Lung (tissue), 12 donors: ENCODE data around the gene AGAP1. TPM values are rescaled to one million over a fixed set of nuclear protein-coding genes. Genes with fewer than 3 reads are reported as not detected.

ENCODE experiments used
- ATAC-seq: fragments of 200-7000 bp; cut with Tn5 transposase; one replicate; pipeline ENCODE4 v1.9.1; 2020; ENCODE audit warnings: moderate number of reproducible peaks; ENCODE audit not compliant: insufficient read depth, low FRiP score
- DNase-seq, 3 donors: peaks; one replicate each; pipeline ENCODE4 v3.0.0-alpha.2; 2013 to 2017
- H3K27ac ChIP-seq, 2 donors: one replicate each; pipeline ENCODE4 v1.5.1; 2013; ENCODE audit warnings: mild to moderate bottlenecking in 2 of 2, moderate library complexity in 2 of 2, control low read depth in 1 of 2, inconsistent platforms in 1 of 2, low read depth in 1 of 2, low read length in 1 of 2
- H3K27me3 ChIP-seq, 3 donors: one replicate each; pipeline ENCODE4 v1.5.1; 2013; ENCODE audit warnings: low read length in 2 of 3; ENCODE audit not compliant: control insufficient read depth in 3 of 3, insufficient read depth in 3 of 3
- H3K36me3 ChIP-seq, 4 donors: one replicate each; pipeline ENCODE4 v1.5.1; 2013; ENCODE audit warnings: low read length in 4 of 4, mild to moderate bottlenecking in 1 of 4, moderate library complexity in 1 of 4; ENCODE audit not compliant: control insufficient read depth in 4 of 4, insufficient read depth in 4 of 4
- H3K4me1 ChIP-seq, 5 donors: one replicate each; pipeline ENCODE4 v1.5.1; 2013; ENCODE audit warnings: low read length in 5 of 5, mild to moderate bottlenecking in 2 of 5, moderate library complexity in 1 of 5; ENCODE audit not compliant: control insufficient read depth in 5 of 5, insufficient read depth in 5 of 5
- H3K4me3 ChIP-seq: one replicate; pipeline ENCODE4 v1.5.1; 2013; ENCODE audit warnings: mild to moderate bottlenecking, control low read depth, moderate library complexity
- H3K9ac ChIP-seq, 2 donors: one replicate each; pipeline ENCODE4 v1.5.1; 2013; ENCODE audit warnings: low read length in 2 of 2, control low read depth in 1 of 2; ENCODE audit not compliant: insufficient read depth in 1 of 2
- H3K9me3 ChIP-seq, 4 donors: one replicate each; pipeline ENCODE4 v1.5.1; 2013; ENCODE audit warnings: low read length in 3 of 4, mild to moderate bottlenecking in 1 of 4, moderate library complexity in 1 of 4; ENCODE audit not compliant: control insufficient read depth in 4 of 4, insufficient read depth in 3 of 4
- WGBS, 2 donors: extraction: QIAGEN DNeasy Blood & Tissue Kit; methylation state at CpG; one replicate each; pipeline ENCODE4 v1.1.7; 2013; 5-methylcytosine and 5-hydroxymethylcytosine counted together
- polyA plus RNA-seq, 2 donors: library from polyadenylated mRNA; stranded (reverse); fragments of 200-250 nt; gene quantifications; one replicate each; pipeline ENCODE4 v1.2.1, GENCODE V29; 2013
- total RNA-seq, 2 donors: library from RNA; depleted of rRNA in 1 of 2; stranded (reverse); fragments of >200 nt in 1 of 2; gene quantifications; one replicate each; pipeline ENCODE4 v1.2.1, GENCODE V29; 2014 to 2021
- TF ChIP-seq, protein P1 (sequence below): IDR thresholded peaks from 2 replicates; pipeline ENCODE4 v1.5.1; 2012; ENCODE audit warnings: mild to moderate bottlenecking; ENCODE audit errors: control extremely low read depth, extremely low read depth
- donor health status: control.
- donor health status: control.
- donor health status: Bipolar disorder and iron deficiency.
- donor health status: healthy.
- donor health status: DM: yes; HTN: yes; CAD: no.

The AGAP1 gene
- total and polyA plus RNA-seq, 4 donors, result 6.6 to 39.4 (median 20.2) TPM

DNA sequence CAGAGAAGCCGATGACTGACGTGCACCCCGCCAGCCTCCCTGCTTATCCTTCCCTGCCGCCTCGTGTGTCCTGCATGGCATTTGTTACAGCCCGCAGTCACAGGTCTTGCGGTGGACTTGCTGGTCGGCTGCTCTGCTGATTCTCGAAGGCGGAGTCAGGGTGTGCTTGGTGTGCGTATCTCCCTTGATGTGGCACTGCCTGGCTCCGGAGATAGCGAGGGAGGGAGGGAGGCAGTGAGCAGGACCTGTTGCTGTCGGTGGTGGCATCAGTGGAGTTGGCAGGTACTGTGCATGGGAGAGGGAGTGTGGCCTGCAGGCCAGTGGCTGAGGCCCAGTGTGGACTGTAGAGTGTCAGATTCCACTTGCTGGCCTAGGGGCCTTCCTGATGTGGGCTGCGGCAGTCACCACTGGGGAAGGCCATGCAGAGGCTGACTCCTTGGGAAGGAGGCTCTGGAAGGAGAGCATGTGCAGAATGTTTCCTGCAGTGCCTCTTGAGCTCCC is 198.9 kb downstream of the AGAP1 start:
- Histone ChIP-seq H3K9ac (peak overlapping the region in 1 of 2 donors; percentile 28), H3K36me3 (no peaks in the 10 kb centered on the region), H3K27ac (no peak overlapping the region), H3K9me3 (no peaks in the 10 kb centered on the region), H3K4me1 (peaks cover 0 to 28% (median 0%) of the 10 kb centered on the region in 5 donors), H3K4me3 (no peak overlapping the region), H3K27me3 (no peaks in the 10 kb centered on the region)
- 93 to 94% methylated on average over 15 of the region's 15 CpGs for WGBS, 2 donors
- TF ChIP-seq, protein P1, sequence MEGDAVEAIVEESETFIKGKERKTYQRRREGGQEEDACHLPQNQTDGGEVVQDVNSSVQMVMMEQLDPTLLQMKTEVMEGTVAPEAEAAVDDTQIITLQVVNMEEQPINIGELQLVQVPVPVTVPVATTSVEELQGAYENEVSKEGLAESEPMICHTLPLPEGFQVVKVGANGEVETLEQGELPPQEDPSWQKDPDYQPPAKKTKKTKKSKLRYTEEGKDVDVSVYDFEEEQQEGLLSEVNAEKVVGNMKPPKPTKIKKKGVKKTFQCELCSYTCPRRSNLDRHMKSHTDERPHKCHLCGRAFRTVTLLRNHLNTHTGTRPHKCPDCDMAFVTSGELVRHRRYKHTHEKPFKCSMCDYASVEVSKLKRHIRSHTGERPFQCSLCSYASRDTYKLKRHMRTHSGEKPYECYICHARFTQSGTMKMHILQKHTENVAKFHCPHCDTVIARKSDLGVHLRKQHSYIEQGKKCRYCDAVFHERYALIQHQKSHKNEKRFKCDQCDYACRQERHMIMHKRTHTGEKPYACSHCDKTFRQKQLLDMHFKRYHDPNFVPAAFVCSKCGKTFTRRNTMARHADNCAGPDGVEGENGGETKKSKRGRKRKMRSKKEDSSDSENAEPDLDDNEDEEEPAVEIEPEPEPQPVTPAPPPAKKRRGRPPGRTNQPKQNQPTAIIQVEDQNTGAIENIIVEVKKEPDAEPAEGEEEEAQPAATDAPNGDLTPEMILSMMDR, result no peak
- ATAC-seq (no peak), DNase-seq (no peak)

DNA sequence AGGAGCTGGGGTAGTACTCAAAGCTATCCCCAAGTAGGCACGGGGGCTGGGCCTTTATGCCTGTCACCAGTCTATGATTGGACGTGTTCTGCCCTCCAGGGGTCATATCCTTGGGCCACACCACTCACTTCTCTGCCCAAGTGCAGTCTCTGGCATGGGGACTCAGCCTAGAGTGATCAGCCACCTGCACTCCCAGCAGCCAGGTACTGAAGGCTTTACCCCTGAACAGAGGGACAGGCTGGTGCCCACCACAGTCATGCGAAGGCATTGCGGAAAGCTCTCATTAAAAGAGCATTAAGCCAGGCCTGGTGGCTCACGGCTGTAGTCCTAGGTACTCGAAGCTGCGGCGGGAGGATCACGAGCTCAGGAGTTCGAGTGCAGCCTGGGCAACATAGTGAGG is 199.4 kb downstream of the AGAP1 start:
- DNase-seq, result no peak
- 94% methylated on average over 10 of the region's 10 CpGs for WGBS, 2 donors

DNA sequence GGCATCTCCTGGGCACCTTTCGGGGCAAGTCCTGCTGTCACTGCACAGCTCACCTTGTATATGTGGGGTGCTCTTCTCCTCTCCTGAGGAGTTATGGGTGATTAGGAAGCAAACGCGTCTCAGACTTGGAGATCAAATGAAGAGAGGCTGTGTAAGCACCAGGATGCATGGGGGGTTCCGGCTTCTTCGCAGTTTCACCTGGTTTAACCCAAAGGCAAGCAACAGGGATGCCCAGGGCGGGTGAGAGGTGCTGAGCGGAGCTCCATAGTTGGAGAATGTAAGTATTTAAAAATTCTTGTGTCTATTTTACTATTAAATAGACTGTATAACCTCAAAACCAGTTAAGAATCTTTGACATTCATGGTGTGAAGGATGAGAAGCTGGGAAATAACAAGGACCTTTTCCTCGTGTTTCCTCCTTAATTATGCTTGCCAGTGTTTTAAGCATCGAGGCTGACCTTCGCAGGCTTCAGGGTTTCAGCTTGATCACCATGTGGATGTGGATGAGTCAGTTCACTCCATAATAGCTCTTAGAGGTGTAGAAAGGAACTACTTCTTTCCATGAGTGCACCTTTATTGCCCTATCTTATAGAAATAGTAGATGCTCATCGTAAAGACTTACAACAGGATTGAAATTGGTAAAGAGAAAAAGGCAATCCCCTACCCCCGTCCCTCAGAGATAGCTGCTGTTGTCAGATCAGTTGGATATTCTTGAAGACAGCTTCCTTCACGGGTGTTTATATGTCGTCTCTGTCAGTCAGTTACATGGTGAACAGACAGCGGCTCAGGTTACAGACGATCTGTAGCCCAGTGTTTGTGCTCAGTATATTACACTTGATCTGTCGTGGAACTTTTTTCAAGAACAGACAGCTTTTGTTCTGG is 201.1 kb downstream of the AGAP1 start:
- Histone ChIP-seq H3K9ac (no peak overlapping the region), H3K4me3 (no peak overlapping the region), H3K36me3 (no peaks in the 10 kb centered on the region), H3K27me3 (no peaks in the 10 kb centered on the region), H3K9me3 (no peaks in the 10 kb centered on the region), H3K4me1 (peaks cover 0 to 23% (median 0%) of the 10 kb centered on the region in 5 donors), H3K27ac (no peak overlapping the region)
- DNase-seq (no peak), ATAC-seq (no peak)
- WGBS, 2 donors, result 88% methylated on average over 17 of the region's 17 CpGs
- TF ChIP-seq, protein P1, result no peak

More for the DNA sequence above, 199.4 kb downstream of the AGAP1 start:
- H3K9ac ChIP-seq, result no peak overlapping the region
- H3K9me3 ChIP-seq, result no peaks in the 10 kb centered on the region
- H3K4me3 ChIP-seq, result no peak overlapping the region
- ATAC-seq, result no peak
- no peak overlapping the region for H3K27ac ChIP-seq
- peaks cover 0 to 28% (median 0%) of the 10 kb centered on the region in 5 donors for H3K4me1 ChIP-seq
- TF ChIP-seq, protein P1, result no peak
- no peaks in the 10 kb centered on the region for H3K27me3 ChIP-seq
- H3K36me3 ChIP-seq, result no peaks in the 10 kb centered on the region
